ENCODE measurements around the gene SLCO2A1.

- no peak for TF ChIP-seq POLR2A (IDR thresholded peaks at IDR 0.05)
- TF ChIP-seq CTCF (IDR thresholded peaks at IDR 0.05) = no peak
Observed at GRCh38 chr3:133973249-133973980, 56.3 kb downstream of the SLCO2A1 start.
